ENCODE measurements around the gene CXCR1. TPM values are rescaled to one million over a fixed set of nuclear protein-coding genes. Genes with fewer than 3 reads are reported as not detected.

The CXCR1 gene
- polyA plus RNA-seq, 1 of the 3 experiments (the other 2 are of a cell fraction), result not detected

DNA sequence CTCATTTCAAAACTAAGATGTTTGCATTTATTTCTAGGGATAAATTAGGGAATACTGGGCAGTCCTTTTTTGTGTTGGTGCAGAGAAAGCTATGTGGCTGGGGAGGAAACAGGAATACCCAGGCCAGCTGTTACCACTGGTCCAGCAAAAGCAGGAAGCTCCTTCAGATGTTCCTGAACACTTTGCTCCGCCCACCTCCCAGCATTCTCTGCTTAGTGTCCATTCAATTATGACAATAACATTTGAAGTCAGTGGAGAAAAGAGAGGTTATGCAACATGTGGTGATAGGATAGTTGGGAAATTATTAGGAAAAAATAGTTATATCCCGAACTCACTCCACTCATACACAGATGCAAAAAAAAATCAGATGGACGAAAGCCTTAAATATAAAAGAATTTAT, 28.1 kb upstream of the CXCR1 start (continued):
- TF ChIP-seq, protein P1, sequence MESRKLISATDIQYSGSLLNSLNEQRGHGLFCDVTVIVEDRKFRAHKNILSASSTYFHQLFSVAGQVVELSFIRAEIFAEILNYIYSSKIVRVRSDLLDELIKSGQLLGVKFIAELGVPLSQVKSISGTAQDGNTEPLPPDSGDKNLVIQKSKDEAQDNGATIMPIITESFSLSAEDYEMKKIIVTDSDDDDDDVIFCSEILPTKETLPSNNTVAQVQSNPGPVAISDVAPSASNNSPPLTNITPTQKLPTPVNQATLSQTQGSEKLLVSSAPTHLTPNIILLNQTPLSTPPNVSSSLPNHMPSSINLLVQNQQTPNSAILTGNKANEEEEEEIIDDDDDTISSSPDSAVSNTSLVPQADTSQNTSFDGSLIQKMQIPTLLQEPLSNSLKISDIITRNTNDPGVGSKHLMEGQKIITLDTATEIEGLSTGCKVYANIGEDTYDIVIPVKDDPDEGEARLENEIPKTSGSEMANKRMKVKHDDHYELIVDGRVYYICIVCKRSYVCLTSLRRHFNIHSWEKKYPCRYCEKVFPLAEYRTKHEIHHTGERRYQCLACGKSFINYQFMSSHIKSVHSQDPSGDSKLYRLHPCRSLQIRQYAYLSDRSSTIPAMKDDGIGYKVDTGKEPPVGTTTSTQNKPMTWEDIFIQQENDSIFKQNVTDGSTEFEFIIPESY (IDR thresholded peaks at IDR 0.05; ENCODE audit: borderline replicate concordance, low read depth), result no peak

DNA sequence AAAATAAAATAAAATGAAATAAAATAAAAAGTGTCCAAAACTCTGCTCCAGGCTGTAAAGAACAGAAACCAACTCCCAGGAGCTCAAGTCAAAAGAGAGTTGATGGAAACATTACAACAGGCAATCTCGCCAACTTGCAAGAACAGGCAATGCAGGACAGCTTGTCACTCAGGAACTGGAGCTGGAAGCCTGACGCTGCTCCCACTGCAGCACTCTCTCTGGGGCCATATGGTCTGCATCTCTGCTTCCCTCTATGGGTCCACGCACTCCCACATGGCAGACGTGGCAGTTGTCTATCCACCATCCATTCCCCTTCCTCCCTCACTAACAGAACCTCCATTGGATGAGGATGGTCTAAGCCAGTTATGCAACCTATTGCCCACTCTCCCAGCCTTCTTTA, 26.9 kb upstream of the CXCR1 start:
- Histone ChIP-seq H3K9ac (no peak overlapping the region), H3K79me2 (ENCODE audit: insufficient read depth) (no peaks in the 10 kb centered on the region), H3K4me1 (ENCODE audit: control insufficient read depth in 1 of 2, insufficient read depth in 2 of 2, low read depth in 1 of 2, low read length in 1 of 2) (no peaks in the 10 kb centered on the region), H3K27me3 (ENCODE audit: insufficient read depth) (no peaks in the 10 kb centered on the region; the same call in 1 of the 2 replicates), H2AFZ (ENCODE audit: low read depth) (no peak overlapping the region), H3K9me3 (no peaks in the 10 kb centered on the region), H3K4me2 (no peak overlapping the region), H4K20me1 (ENCODE audit: insufficient read depth) (no peaks in the 10 kb centered on the region), H3F3A (replicated peaks; ENCODE audit: insufficient read depth) (no peaks in the 10 kb centered on the region), H3K36me3 (replicated peaks in 1 of 2; ENCODE audit: control insufficient read depth in 1 of 2, insufficient read depth in 2 of 2, low read length in 1 of 2) (no peaks in the 10 kb centered on the region), H3K27ac (ENCODE audit: low read depth in 2 of 2, low read length in 1 of 2) (no peak overlapping the region), H3K4me3 (ENCODE audit: low read depth in 2 of 2, low read length in 1 of 2) (no peak overlapping the region), H3K9me2 (no peaks in the 10 kb centered on the region)
- ChIA-PET CTCF (no interaction called here), POLR2A (no interaction called here)
- no peak for TF ChIP-seq SIN3A (IDR thresholded peaks at IDR 0.05; ENCODE audit: borderline replicate concordance, low read depth, low read length)
- no peak for TF ChIP-seq YY1 (IDR thresholded peaks at IDR 0.05; ENCODE audit: low read depth)
- TF ChIP-seq, protein P2, sequence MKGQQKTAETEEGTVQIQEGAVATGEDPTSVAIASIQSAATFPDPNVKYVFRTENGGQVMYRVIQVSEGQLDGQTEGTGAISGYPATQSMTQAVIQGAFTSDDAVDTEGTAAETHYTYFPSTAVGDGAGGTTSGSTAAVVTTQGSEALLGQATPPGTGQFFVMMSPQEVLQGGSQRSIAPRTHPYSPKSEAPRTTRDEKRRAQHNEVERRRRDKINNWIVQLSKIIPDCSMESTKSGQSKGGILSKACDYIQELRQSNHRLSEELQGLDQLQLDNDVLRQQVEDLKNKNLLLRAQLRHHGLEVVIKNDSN (IDR thresholded peaks at IDR 0.05; ENCODE audit: borderline replicate concordance, low read depth), result no peak
- TF ChIP-seq FOXJ3 (CRISPR knock-in tag; IDR thresholded peaks at IDR 0.05), result no peak
- no peak for TF ChIP-seq RXRA (IDR thresholded peaks at IDR 0.05; ENCODE audit: borderline replicate concordance, low read depth)
- TF ChIP-seq, protein P3, sequence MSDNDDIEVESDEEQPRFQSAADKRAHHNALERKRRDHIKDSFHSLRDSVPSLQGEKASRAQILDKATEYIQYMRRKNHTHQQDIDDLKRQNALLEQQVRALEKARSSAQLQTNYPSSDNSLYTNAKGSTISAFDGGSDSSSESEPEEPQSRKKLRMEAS (IDR thresholded peaks at IDR 0.05; ENCODE audit: low read depth), result no peak
- TF ChIP-seq, protein P4, sequence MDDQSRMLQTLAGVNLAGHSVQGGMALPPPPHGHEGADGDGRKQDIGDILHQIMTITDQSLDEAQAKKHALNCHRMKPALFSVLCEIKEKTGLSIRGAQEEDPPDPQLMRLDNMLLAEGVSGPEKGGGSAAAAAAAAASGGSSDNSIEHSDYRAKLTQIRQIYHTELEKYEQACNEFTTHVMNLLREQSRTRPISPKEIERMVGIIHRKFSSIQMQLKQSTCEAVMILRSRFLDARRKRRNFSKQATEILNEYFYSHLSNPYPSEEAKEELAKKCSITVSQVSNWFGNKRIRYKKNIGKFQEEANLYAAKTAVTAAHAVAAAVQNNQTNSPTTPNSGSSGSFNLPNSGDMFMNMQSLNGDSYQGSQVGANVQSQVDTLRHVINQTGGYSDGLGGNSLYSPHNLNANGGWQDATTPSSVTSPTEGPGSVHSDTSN (IDR thresholded peaks at IDR 0.05), result no peak
- TF ChIP-seq, protein P5, sequence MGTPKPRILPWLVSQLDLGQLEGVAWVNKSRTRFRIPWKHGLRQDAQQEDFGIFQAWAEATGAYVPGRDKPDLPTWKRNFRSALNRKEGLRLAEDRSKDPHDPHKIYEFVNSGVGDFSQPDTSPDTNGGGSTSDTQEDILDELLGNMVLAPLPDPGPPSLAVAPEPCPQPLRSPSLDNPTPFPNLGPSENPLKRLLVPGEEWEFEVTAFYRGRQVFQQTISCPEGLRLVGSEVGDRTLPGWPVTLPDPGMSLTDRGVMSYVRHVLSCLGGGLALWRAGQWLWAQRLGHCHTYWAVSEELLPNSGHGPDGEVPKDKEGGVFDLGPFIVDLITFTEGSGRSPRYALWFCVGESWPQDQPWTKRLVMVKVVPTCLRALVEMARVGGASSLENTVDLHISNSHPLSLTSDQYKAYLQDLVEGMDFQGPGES (IDR thresholded peaks at IDR 0.05; ENCODE audit: low read depth, low read length), result no peak
- TF ChIP-seq TAF1 (IDR thresholded peaks at IDR 0.05; ENCODE audit: borderline replicate concordance, low read depth, low read length), result no peak
- no peak for TF ChIP-seq GATA2 (CRISPR knock-in tag; IDR thresholded peaks at IDR 0.05)
- no peak for TF ChIP-seq GABPA (IDR thresholded peaks at IDR 0.05; ENCODE audit: low read depth)
- no peak for TF ChIP-seq RAD21 (IDR thresholded peaks at IDR 0.05; ENCODE audit: low read length)
- no peak for TF ChIP-seq ELF1 (IDR thresholded peaks at IDR 0.05)
- TF ChIP-seq, protein P6, sequence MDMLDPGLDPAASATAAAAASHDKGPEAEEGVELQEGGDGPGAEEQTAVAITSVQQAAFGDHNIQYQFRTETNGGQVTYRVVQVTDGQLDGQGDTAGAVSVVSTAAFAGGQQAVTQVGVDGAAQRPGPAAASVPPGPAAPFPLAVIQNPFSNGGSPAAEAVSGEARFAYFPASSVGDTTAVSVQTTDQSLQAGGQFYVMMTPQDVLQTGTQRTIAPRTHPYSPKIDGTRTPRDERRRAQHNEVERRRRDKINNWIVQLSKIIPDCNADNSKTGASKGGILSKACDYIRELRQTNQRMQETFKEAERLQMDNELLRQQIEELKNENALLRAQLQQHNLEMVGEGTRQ (IDR thresholded peaks at IDR 0.05; ENCODE audit: borderline replicate concordance, low read depth, low read length), result no peak
- TF ChIP-seq, protein P7, sequence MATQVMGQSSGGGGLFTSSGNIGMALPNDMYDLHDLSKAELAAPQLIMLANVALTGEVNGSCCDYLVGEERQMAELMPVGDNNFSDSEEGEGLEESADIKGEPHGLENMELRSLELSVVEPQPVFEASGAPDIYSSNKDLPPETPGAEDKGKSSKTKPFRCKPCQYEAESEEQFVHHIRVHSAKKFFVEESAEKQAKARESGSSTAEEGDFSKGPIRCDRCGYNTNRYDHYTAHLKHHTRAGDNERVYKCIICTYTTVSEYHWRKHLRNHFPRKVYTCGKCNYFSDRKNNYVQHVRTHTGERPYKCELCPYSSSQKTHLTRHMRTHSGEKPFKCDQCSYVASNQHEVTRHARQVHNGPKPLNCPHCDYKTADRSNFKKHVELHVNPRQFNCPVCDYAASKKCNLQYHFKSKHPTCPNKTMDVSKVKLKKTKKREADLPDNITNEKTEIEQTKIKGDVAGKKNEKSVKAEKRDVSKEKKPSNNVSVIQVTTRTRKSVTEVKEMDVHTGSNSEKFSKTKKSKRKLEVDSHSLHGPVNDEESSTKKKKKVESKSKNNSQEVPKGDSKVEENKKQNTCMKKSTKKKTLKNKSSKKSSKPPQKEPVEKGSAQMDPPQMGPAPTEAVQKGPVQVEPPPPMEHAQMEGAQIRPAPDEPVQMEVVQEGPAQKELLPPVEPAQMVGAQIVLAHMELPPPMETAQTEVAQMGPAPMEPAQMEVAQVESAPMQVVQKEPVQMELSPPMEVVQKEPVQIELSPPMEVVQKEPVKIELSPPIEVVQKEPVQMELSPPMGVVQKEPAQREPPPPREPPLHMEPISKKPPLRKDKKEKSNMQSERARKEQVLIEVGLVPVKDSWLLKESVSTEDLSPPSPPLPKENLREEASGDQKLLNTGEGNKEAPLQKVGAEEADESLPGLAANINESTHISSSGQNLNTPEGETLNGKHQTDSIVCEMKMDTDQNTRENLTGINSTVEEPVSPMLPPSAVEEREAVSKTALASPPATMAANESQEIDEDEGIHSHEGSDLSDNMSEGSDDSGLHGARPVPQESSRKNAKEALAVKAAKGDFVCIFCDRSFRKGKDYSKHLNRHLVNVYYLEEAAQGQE (IDR thresholded peaks at IDR 0.05; ENCODE audit: low read depth, low read length), result no peak
- TF ChIP-seq NFIC (IDR thresholded peaks at IDR 0.05; ENCODE audit: borderline replicate concordance), result no peak
- WGBS (ENCODE audit: low lambda C conversion rate), result 83% methylated on average over 4 of the region's 4 CpGs
- DNase-seq, result no peak

Measured in SK-N-SH (cell line).